GM12875 (cell line): ENCODE data around the gene RTN4RL2.

Source experiments
- H3K4me3 ChIP-seq: one replicate; pipeline ENCODE4 v1.5.1; 2011; ENCODE audit warnings: low read depth, low read length, control low read depth
- TF ChIP-seq, protein P1 (sequence below): IDR thresholded peaks from 2 replicates; pipeline ENCODE4 v1.5.1; 2011; ENCODE audit warnings: low read depth, mild to moderate bottlenecking, control low read depth, inconsistent platforms, low read length, moderate library complexity, borderline replicate concordance; ENCODE audit not compliant: insufficient read depth

RTN4RL2 gene

DNA sequence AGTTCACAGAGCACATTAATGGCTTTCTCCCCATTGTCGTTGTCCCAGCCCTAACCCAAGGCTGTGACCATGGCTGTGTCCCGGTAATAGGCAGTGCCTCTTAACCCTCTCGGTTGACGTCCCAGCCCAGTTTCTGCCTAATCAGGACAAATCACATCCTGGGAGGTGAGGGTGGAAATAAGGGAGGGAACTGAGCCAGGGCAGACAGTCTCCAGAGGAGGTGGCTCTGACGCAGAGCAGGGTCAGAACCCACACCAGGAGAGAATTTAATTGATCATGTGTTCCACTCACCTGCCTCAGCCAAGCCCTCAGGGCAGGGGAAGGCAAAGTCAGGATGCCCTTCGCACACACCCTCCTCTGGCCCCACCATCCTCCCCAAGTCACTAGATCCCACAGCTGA, 38.2 kb downstream of the RTN4RL2 start:
- no peak overlapping the region for H3K4me3 ChIP-seq
- TF ChIP-seq, protein P1, sequence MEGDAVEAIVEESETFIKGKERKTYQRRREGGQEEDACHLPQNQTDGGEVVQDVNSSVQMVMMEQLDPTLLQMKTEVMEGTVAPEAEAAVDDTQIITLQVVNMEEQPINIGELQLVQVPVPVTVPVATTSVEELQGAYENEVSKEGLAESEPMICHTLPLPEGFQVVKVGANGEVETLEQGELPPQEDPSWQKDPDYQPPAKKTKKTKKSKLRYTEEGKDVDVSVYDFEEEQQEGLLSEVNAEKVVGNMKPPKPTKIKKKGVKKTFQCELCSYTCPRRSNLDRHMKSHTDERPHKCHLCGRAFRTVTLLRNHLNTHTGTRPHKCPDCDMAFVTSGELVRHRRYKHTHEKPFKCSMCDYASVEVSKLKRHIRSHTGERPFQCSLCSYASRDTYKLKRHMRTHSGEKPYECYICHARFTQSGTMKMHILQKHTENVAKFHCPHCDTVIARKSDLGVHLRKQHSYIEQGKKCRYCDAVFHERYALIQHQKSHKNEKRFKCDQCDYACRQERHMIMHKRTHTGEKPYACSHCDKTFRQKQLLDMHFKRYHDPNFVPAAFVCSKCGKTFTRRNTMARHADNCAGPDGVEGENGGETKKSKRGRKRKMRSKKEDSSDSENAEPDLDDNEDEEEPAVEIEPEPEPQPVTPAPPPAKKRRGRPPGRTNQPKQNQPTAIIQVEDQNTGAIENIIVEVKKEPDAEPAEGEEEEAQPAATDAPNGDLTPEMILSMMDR: no peak

DNA sequence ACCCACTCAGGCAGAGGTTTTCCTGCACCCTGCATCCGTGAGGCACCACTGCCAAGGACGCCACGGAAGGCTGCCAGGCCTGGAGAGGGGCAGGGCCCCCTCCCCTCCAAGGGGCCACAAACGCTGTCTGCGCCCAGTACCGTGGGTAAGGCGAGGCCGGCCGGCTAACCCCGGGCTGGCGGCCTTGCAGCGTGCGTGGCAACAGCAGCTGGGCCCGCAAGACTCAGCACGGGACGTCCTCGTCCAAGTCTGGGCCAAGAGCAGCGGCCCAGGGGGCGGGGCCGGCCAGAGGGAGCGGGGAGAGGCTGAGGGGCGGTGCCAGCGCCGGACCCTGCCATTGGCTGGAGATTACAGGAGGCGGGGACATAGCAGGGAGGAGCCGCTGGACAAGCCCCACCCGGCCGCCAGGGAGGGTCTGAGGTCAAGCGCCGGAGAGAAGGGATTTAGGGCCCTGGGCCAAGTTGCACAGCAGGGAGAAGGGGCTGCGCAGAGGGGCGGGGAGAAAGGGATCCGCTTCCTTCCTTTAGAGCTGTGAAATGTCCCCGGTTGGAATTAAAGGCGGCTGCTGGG, 39.2 kb downstream of the RTN4RL2 start:
- H3K4me3 ChIP-seq: no peak overlapping the region
- TF ChIP-seq, protein P1: no peak

DNA sequence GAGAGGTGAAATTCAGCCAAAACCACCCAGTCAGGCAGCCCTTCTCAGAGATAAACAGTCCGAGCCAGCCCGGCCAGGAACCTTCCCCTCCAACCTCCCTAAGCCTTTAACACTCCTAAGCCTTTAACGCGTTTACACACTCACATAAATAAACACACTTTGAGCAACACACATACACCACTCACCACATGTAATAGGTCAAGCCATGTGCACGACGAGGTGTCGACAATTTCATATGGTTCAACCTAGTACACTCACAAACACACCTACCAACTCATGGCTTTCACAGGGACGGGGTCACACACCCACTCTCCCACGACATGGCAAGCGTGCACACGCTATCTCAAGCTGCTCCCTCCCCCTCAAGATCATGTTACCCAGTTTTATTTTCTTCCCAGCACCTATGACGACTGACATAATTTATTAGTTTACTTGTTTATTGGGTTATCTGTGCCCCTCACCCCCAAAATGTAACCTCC, 39.7 kb downstream of the RTN4RL2 start:
- no peak overlapping the region for H3K4me3 ChIP-seq
- TF ChIP-seq, protein P1: no peak

DNA sequence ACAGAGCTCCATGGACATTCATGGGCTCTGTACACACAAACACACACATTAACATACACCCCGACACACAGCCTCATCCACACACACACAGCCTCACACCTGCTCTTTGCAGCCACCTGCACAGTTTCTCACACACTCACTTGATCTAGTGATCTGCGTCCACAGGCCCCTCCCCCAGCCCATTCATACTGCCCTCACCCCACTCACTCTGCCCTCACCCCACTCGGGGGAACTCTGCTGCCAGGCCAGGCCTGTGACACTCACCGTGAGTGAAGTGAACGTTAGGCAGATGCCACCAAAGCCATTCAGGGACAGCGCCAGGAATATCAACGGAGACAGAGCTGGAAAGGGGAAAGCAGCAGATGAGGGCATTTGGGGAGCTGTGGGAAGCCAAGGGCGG, 40.2 kb downstream of the RTN4RL2 start:
- H3K4me3 ChIP-seq: no peak overlapping the region
- TF ChIP-seq, protein P1: no peak

DNA sequence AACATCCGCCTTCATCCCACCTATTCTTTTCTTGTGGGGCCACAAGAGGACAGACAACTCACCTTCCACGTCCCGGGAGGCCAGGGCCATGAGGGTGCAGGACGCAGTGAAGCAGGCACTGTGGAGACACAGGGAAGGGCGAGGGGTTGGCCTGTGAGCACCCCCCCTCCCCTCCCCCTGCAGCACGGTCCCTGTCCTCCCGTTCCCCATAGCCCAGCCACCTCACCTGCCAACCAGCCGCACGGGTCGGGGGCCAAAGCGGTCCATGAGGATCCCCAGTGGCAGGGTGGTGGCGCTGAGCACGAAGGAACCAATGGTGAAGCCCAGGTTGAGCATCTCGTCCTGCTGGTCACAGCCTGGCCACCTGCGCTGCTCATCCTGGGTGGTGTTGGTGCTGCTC, 40.6 kb downstream of the RTN4RL2 start:
- TF ChIP-seq, protein P1: no peak
- no peak overlapping the region for H3K4me3 ChIP-seq

DNA sequence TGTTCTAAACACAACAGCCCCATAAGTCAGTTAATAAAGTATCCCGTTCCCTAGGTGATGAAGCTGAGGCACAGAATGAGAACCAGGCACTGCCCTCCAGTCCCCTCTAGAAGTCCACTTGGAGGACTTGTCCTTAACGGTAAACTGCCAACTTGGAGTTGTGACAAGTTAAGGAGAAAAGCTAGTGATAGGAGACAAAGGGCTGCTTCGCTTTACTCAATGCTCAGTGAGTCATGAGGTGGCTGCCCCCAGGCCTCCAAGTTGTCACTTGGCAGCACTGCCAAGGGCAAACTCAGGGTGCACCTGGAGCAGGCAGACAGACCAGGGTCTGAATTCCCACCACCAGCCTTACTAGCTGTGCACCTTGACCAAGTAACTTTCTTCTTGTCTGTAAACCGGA, 41.6 kb downstream of the RTN4RL2 start:
- H3K4me3 ChIP-seq: no peak overlapping the region
- TF ChIP-seq, protein P1: no peak

DNA sequence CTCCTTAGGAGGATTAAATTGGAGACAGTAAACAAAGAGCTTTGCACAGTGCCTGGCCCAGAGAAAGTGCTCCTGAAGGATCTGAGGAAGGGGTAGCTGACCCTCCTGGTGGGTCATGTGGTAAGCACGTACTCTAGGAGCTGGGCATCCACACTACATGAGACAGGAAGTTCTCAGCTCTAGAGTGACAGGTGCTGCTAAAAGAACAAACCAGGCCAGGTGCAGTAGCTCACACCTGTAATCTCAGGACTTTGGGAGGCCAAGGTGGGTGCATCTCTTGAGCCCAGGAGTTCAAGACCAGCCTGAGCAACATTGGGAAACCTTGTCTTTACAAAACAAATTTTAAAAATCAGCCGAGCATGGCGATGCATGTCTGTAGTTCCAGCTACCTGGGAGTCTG, 42.0 kb downstream of the RTN4RL2 start:
- no peak overlapping the region for H3K4me3 ChIP-seq
- TF ChIP-seq, protein P1: no peak
